ENCODE results near the gene SOBP.

DNA sequence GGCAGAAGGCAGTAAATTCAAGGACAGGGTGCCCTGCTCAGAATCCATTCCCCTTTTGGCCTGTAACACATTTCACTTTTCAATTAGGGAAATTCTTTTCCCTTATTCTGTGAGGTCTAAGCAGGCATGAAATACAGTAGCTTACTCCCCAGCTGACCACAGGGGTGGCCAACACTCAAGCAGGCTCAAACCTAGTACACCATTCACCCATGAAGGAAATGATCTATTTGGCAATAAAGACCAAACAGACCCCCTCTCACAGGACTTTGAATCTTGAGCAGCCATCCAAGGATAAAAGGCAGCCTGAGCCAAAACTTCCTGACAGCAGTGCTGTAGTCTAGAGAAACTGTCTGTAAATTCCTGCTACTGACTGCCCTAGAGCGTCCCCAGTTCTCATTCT, 48.2 kb upstream of the SOBP start:
- TF ChIP-seq GATA3 (IDR thresholded peaks at IDR 0.05; ENCODE audit: low read depth, low read length): no peak
- no peak for TF ChIP-seq GATA2 (IDR thresholded peaks at IDR 0.05; ENCODE audit: low read depth, low read length)

Measured in SH-SY5Y (cell line).